ENCODE data around the gene RAB33B. TPM values are rescaled to one million over a fixed set of nuclear protein-coding genes. Genes with fewer than 3 reads are reported as not detected.

The RAB33B gene
- total RNA-seq, 4 donors from 2014 or later, result 12.1 to 14.4 (median 14.1) TPM

DNA sequence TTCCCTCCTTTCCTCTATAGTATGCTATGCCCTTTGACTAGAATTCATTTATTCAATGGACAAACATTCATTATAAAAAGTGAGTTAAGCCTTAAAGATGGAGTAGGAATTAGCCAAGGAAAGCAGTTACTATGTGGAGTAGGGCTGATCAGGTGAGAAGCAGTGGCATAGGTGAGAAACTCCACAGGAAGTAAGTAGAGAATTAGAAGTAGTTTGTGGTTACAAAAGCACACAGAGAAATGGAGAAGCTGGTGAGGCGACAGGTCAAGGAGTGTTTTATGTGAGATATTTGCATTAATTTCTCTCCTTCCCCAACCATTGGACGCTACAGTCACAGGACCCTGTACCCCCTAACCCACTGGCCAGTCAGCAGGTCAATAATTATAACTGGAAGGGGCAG lies 71.5 kb downstream of the RAB33B start:
- TF ChIP-seq, protein P1, sequence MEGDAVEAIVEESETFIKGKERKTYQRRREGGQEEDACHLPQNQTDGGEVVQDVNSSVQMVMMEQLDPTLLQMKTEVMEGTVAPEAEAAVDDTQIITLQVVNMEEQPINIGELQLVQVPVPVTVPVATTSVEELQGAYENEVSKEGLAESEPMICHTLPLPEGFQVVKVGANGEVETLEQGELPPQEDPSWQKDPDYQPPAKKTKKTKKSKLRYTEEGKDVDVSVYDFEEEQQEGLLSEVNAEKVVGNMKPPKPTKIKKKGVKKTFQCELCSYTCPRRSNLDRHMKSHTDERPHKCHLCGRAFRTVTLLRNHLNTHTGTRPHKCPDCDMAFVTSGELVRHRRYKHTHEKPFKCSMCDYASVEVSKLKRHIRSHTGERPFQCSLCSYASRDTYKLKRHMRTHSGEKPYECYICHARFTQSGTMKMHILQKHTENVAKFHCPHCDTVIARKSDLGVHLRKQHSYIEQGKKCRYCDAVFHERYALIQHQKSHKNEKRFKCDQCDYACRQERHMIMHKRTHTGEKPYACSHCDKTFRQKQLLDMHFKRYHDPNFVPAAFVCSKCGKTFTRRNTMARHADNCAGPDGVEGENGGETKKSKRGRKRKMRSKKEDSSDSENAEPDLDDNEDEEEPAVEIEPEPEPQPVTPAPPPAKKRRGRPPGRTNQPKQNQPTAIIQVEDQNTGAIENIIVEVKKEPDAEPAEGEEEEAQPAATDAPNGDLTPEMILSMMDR (IDR thresholded peaks at IDR 0.05; ENCODE audit: low read depth), result no peak

Small RNAs within 50 kb of the gene (small RNA-seq; reads per million reads assigned to genes)
- gene RF01225, result not detected

Other genes starting within 250 kb of the RAB33B start
- under 1 TPM in 1 of 4 donors, not detected in 3; 0.65 TPM for gene MGARP, start 173.9 kb upstream of the RAB33B start, total RNA-seq
- gene NAA15, start 152.6 kb upstream of the RAB33B start, total RNA-seq, result 10 to 100 TPM; 17.1 to 63.8 (median 25.2) TPM
- gene NDUFC1, start 151.6 kb upstream of the RAB33B start, total RNA-seq, result 10 to 100 TPM; 27.2 to 48.9 (median 28.1) TPM
- 100 to 1,000 TPM in 2 of 4 donors, 10 to 100 TPM in 2; 84.2 to 118 (median 99.4) TPM for gene SETD7, start 102.1 kb downstream of the RAB33B start, total RNA-seq
- 10 to 100 TPM; 22.4 to 73.7 (median 40.2) TPM for gene MGST2, start 211.7 kb downstream of the RAB33B start, total RNA-seq

All from subcutaneous adipose tissue (tissue), 4 donors.